Naive thymus-derived CD4-positive, alpha-beta T cell (primary cell): Measurements from ENCODE around the gene LPP. TPM values are rescaled to one million over a fixed set of nuclear protein-coding genes. Genes with fewer than 3 reads are reported as not detected.

ENCODE experiments used
- ATAC-seq: fragments of 150-1000 bp; cut with Tn5 transposase; 2 replicates; pipeline ENCODE4 v1.10.0; 2021; ENCODE audit warnings: mild to moderate bottlenecking, moderate library complexity
- CTCF ChIA-PET: fragments of 350-600 bp; sonication (Branson Sonifier 250); formaldehyde crosslinking; loops from one replicate; lab custom pipeline; 2021; ENCODE audit warnings: antibody characterized with exemption; lab: Charles Lee
- POLR2A ChIA-PET: fragments of 350-600 bp; sonication (Branson Sonifier 250); formaldehyde crosslinking; loops from one replicate; lab custom pipeline; 2021; ENCODE audit warnings: antibody characterized with exemption, inconsistent platforms; lab: Charles Lee
- DNase-seq, 9 donors: peaks; one replicate each; pipeline versions ENCODE4 v3.0.0 to v3.0.0-alpha.2; 2020 to 2022; ENCODE audit warnings: mixed read lengths in 1 of 9
- H3K27ac ChIP-seq: one replicate; pipeline ENCODE4 v1.7.0; 2013; ENCODE audit warnings: mild to moderate bottlenecking, low read depth, low read length, moderate library complexity
- H3K27me3 ChIP-seq, 2 donors: one replicate each; pipeline ENCODE4 v1.7.0; 2013; ENCODE audit warnings: low read length in 2 of 2, mild to moderate bottlenecking in 2 of 2, moderate library complexity in 2 of 2; ENCODE audit not compliant: control insufficient read depth in 2 of 2, insufficient read depth in 2 of 2
- H3K36me3 ChIP-seq, 3 experiments: 1 replicate in 2 of 3; 2 replicates in 1 of 3; pipeline ENCODE4 v1.7.0; 2013; ENCODE audit warnings: low read length in 3 of 3, mild to moderate bottlenecking in 3 of 3, moderate library complexity in 1 of 3; ENCODE audit not compliant: insufficient read depth in 3 of 3, control insufficient read depth in 2 of 3
- H3K4me1 ChIP-seq, 2 donors: one replicate each; pipeline ENCODE4 v1.7.0; 2013; ENCODE audit warnings: low read length in 2 of 2, mild to moderate bottlenecking in 2 of 2, moderate library complexity in 1 of 2; ENCODE audit not compliant: control insufficient read depth in 2 of 2, insufficient read depth in 2 of 2
- H3K4me3 ChIP-seq: 2 replicates; pipeline ENCODE4 v1.7.0; 2013; ENCODE audit warnings: mild to moderate bottlenecking, low read length
- H3K9me3 ChIP-seq, 3 experiments: 1 replicate in 2 of 3; 2 replicates in 1 of 3; pipeline ENCODE4 v1.7.0; 2013; ENCODE audit warnings: low read length in 3 of 3; ENCODE audit not compliant: control insufficient read depth in 2 of 3
- H3K27ac Mint-ChIP-seq, 9 donors: one replicate each; pipeline ENCODE4 v1.8.0; 2020 to 2022; ENCODE audit warnings: mixed read lengths in 9 of 9, mild to moderate bottlenecking in 8 of 9, moderate library complexity in 5 of 9, inconsistent platforms in 2 of 9
- H3K27me3 Mint-ChIP-seq, 5 donors: one replicate each; pipeline ENCODE4 v1.8.0; 2021 to 2022; ENCODE audit warnings: mixed read lengths in 5 of 5, mild to moderate bottlenecking in 1 of 5
- H3K36me3 Mint-ChIP-seq, 5 donors: one replicate each; pipeline ENCODE4 v1.8.0; 2020 to 2022; ENCODE audit warnings: mixed read lengths in 5 of 5, mild to moderate bottlenecking in 3 of 5, inconsistent platforms in 1 of 5
- H3K4me1 Mint-ChIP-seq, 7 donors: one replicate each; pipeline ENCODE4 v1.8.0; 2020 to 2022; ENCODE audit warnings: mixed read lengths in 7 of 7, mild to moderate bottlenecking in 3 of 7, inconsistent platforms in 1 of 7
- H3K4me3 Mint-ChIP-seq, 10 donors: one replicate each; pipeline ENCODE4 v1.8.0; 2020 to 2022; ENCODE audit warnings: mild to moderate bottlenecking in 10 of 10, mixed read lengths in 10 of 10, moderate library complexity in 6 of 10, inconsistent platforms in 2 of 10
- H3K9me3 Mint-ChIP-seq, 11 donors: one replicate each; pipeline ENCODE4 v1.8.0; 2020 to 2022; ENCODE audit warnings: mixed read lengths in 11 of 11, mild to moderate bottlenecking in 4 of 11, inconsistent platforms in 1 of 11, moderate library complexity in 1 of 11
- intact Hi-C, 2 donors: fragments of 100-400 bp; cut with micrococcal nuclease; formaldehyde crosslinking; loops; one replicate each; pipeline ENCODE4 v1.15.1; 2023
- polyA plus RNA-seq, 2 donors: library from polyadenylated mRNA; unstranded; fragments of 300-500 nt; fragmentation: Illumina TruSeq; gene quantifications; one replicate each; pipeline ENCODE4 v1.2.3, GENCODE V29; 2021
- total RNA-seq, 6 experiments: library from RNA in 5 of 6; stranded (reverse) in 5 of 6; gene quantifications; 1 replicate in 5 of 6; 2 replicates in 1 of 6; pipeline ENCODE4 v1.2.3 and lab custom pipeline; 2021 to 2026

Gene LPP
- total and polyA plus RNA-seq, 7 experiments from 2014 or later: 10.3 to 95.2 (median 19.5) TPM

DNA sequence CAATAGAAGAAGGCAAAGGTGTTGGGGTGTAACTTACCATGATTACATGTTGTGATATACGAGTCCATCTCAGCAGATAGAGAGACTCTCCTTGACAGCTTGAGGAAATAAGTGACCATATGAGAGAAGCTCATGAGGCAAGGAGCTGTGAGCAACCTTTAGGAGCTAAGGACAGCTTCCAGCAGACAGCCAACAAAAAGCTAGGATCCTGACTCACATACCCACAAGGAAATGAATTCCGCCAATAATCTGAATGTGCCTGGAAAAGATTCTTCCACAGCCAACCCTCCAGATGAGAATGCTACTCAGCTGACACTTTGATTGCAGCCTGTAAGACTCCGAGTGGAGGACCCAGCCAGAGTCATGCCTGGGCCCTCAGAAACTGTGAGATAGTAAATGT, 678.2 kb downstream of the LPP start:
- Mint-ChIP-seq H3K4me1 (peaks cover 6 to 19% (median 18%) of the 10 kb centered on the region in 7 donors), H3K4me3 (no peak overlapping the region), H3K27ac (peak overlapping the region in 1 of 9 donors; percentile 48), H3K27me3 (no peaks in the 10 kb centered on the region), H3K36me3 (no peaks in the 10 kb centered on the region), H3K9me3 (no peaks in the 10 kb centered on the region)
- Histone ChIP-seq H3K36me3 (no peaks in the 10 kb centered on the region), H3K27me3 (no peaks in the 10 kb centered on the region), H3K9me3 (no peaks in the 10 kb centered on the region), H3K27ac (no peak overlapping the region), H3K4me1 (peaks cover 0 to 9% of the 10 kb centered on the region in 2 donors), H3K4me3 (no peak overlapping the region)
- ChIA-PET POLR2A (no interaction called here), CTCF (no interaction called here)
- DNase-seq (no peak), ATAC-seq (no peak)
- intact Hi-C loops: loop anchor here in 1 of 2 donors (5.0 kb wide), 1 partner anchor 1090 kb away; no protein-coding TSS in a partner anchor

GRCh38 chr3:188832961-188833721, 679.2 kb downstream of the LPP start:
- H3K4me3 Mint-ChIP-seq: no peak overlapping the region
- ATAC-seq: no peak
- no peak for DNase-seq

DNA sequence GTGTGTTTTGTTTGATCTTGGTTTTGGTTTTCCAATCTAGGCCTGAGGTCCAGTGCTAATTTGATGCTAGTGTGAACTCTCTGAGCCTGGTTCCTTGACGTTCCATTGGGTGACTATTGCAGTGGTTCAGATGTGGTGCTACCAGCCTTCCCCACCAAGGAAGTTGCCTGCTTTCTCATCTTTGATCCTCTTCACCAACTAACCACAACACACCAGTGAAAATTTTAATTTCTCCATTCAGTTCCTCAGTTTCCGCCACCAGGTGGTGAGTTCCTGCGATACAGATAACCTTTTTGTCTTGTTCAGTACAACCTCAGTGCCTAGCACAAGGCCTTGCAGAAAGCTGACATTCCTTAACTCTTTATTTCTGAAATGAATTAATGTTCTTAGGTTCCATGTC, 680.4 kb downstream of the LPP start:
- Histone ChIP-seq H3K27me3 (no peaks in the 10 kb centered on the region), H3K4me3 (no peak overlapping the region), H3K9me3 (no peaks in the 10 kb centered on the region), H3K36me3 (no peaks in the 10 kb centered on the region), H3K4me1 (peaks cover 0 to 9% of the 10 kb centered on the region in 2 donors), H3K27ac (no peak overlapping the region)
- ATAC-seq (peak; percentile 41), DNase-seq (peak in 6 of 9 donors; percentile 6 to 42 (median 26))
- ChIA-PET POLR2A (no interaction called here), CTCF (no interaction called here)
- Mint-ChIP-seq H3K36me3 (peaks cover 0 to 12% (median 4%) of the 10 kb centered on the region in 5 donors), H3K9me3 (no peaks in the 10 kb centered on the region), H3K27me3 (no peaks in the 10 kb centered on the region), H3K27ac (no peak overlapping the region), H3K4me1 (peaks cover 6 to 19% (median 18%) of the 10 kb centered on the region in 7 donors), H3K4me3 (peak overlapping the region in 4 of 10 donors; percentile 6 to 54 (median 42))
- intact Hi-C loops: loop anchor here (2.0 to 5.0 kb wide), 2 partner anchors 1092 to 1094 kb away; no protein-coding TSS in a partner anchor

More at GRCh38 chr3:188832961-188833721, 679.2 kb downstream of the LPP start:
- POLR2A ChIA-PET: no interaction called here
- H3K4me1 Mint-ChIP-seq: peaks cover 6 to 19% (median 18%) of the 10 kb centered on the region in 7 donors
- H3K27ac Mint-ChIP-seq: no peak overlapping the region
- CTCF ChIA-PET: interaction anchor here (1.2 kb wide), 1 partner anchor 1094 kb away, joined by 4 read pairs; no protein-coding TSS in a partner anchor
- Histone ChIP-seq H3K4me1 (peaks cover 0 to 9% of the 10 kb centered on the region in 2 donors), H3K27me3 (no peaks in the 10 kb centered on the region), H3K36me3 (no peaks in the 10 kb centered on the region), H3K27ac (no peak overlapping the region), H3K4me3 (no peak overlapping the region), H3K9me3 (no peaks in the 10 kb centered on the region)
- peaks cover 0 to 6% (median 0%) of the 10 kb centered on the region in 5 donors for H3K36me3 Mint-ChIP-seq
- H3K27me3 Mint-ChIP-seq: no peaks in the 10 kb centered on the region
- intact Hi-C loops: loop anchor here in 1 of 2 donors (5.0 kb wide), 1 partner anchor 1091 kb away; no protein-coding TSS in a partner anchor
- H3K9me3 Mint-ChIP-seq: no peaks in the 10 kb centered on the region

DNA sequence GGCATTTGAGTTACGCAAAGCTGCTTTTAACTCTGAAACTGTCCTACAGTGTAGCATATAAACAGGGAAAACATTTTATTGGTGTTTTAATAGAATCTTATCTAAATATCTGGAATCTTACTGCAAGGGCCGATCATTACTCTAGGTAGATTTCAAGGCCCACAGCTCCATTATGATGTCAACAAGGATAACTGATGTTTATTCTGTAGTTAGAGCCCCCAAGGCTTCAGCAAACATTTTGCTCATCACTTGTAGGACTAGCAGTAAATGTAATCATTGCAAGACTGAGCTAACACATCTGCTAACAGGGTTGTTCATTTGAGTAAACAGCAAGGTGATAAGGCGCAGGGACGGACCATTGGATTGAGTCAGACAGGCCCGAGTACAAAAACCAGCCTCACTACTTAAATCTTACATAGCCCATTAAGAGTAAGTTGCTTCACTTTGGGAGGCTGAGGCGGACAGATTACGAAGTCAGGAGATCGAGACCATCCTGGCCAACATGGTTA, 685.3 kb downstream of the LPP start:
- no peak overlapping the region for H3K27ac Mint-ChIP-seq
- H3K27me3 ChIP-seq: no peaks in the 10 kb centered on the region
- H3K27me3 Mint-ChIP-seq: no peaks in the 10 kb centered on the region
- H3K9me3 ChIP-seq: no peaks in the 10 kb centered on the region
- peaks cover 0 to 5% of the 10 kb centered on the region in 2 donors for H3K4me1 ChIP-seq
- H3K9me3 Mint-ChIP-seq: no peaks in the 10 kb centered on the region
- DNase-seq (no peak), ATAC-seq (no peak)
- no peak overlapping the region for H3K4me3 ChIP-seq
- CTCF ChIA-PET: no interaction called here
- H3K27ac ChIP-seq: no peak overlapping the region
- intact Hi-C loops: no loop called here
- POLR2A ChIA-PET: no interaction called here
- H3K36me3 ChIP-seq: no peaks in the 10 kb centered on the region
- H3K36me3 Mint-ChIP-seq: peaks cover 0 to 17% (median 4%) of the 10 kb centered on the region in 5 donors
- no peak overlapping the region for H3K4me3 Mint-ChIP-seq
- peaks cover 5 to 16% (median 8%) of the 10 kb centered on the region in 7 donors for H3K4me1 Mint-ChIP-seq

DNA sequence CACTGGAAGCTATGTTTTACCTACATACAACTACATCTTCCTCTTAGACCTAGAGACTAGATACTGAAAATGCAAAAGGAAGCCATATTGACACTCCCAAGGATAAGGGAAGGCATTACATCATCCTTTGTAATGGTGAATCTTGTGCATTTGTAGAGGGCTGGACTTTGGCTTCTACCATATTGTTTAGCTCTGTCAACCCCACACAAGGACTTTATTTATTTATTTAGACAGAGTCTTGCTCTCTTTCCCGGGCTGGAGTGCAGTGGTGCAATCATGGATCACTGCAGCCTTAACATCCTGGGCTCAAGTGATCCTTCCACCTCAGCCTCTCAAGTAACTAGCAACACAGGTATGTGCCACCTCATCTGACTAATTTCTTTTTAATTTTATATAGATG, 686.3 kb downstream of the LPP start:
- Histone ChIP-seq H3K4me1 (no peaks in the 10 kb centered on the region), H3K27ac (no peak overlapping the region), H3K4me3 (no peak overlapping the region), H3K9me3 (no peaks in the 10 kb centered on the region), H3K36me3 (no peaks in the 10 kb centered on the region), H3K27me3 (no peaks in the 10 kb centered on the region)
- Mint-ChIP-seq H3K4me3 (no peak overlapping the region), H3K36me3 (peaks cover 0 to 17% (median 4%) of the 10 kb centered on the region in 5 donors), H3K27ac (no peak overlapping the region), H3K9me3 (no peaks in the 10 kb centered on the region), H3K4me1 (peaks cover 0 to 8% (median 0%) of the 10 kb centered on the region in 7 donors), H3K27me3 (no peaks in the 10 kb centered on the region)
- CTCF ChIA-PET: no interaction called here
- intact Hi-C loops: no loop called here
- POLR2A ChIA-PET: interaction anchor here (0.9 kb wide), 1 partner anchor 1098 kb away, joined by 3 read pairs; no protein-coding TSS in a partner anchor
- DNase-seq (no peak), ATAC-seq (no peak)

GRCh38 chr3:188841906-188842305, 687.9 kb downstream of the LPP start:
- H3K9me3 ChIP-seq: no peaks in the 10 kb centered on the region
- Mint-ChIP-seq H3K36me3 (peaks cover 0 to 17% (median 4%) of the 10 kb centered on the region in 5 donors), H3K9me3 (no peaks in the 10 kb centered on the region), H3K27me3 (no peaks in the 10 kb centered on the region), H3K27ac (no peak overlapping the region), H3K4me1 (peaks cover 0 to 12% (median 0%) of the 10 kb centered on the region in 7 donors), H3K4me3 (no peak overlapping the region)
- ATAC-seq: no peak
- H3K36me3 ChIP-seq: no peaks in the 10 kb centered on the region
- no peak for DNase-seq
- no peak overlapping the region for H3K27ac ChIP-seq
- no peaks in the 10 kb centered on the region for H3K4me1 ChIP-seq
- H3K4me3 ChIP-seq: no peak overlapping the region
- CTCF ChIA-PET: no interaction called here
- intact Hi-C loops: no loop called here
- H3K27me3 ChIP-seq: no peaks in the 10 kb centered on the region
- POLR2A ChIA-PET: no interaction called here
